ENCODE data around the gene ATP10A.

DNA sequence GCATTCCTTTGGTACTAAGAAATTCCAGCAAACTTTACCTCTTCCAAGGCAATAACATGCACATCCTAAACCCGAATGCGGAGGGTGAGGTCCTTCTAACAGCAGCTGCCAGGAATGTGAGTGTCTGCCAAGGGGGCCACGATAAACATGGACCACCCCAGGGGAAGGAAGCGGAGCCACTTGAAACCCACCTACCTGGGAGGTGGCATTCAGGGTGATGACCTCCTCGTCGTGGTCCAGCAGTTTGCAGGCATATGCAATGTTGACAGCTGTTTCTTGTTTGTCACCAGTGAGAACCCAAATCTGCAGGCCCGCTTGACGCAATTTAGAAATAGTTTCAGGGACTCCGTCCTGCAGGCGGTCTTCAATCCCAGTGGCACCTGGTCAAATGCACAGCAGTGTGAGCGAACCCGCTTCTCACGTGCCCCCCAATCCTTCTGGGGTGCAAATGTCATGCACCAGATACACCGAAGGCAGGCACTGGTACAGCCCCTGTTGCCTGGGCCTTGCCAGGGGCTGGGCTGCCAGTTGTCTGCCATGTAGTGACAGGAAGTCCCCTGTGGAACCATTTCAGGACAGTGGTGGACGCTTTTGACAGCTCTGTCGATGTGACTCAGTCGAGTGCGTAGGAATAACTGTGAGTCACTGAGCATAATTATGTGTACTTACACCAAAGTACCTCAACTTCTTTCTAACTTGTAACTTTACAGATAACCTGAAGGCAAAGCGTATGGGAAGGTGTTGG, 161.2 kb downstream of the ATP10A start:
- TF ChIP-seq POLR2AphosphoS5 (IDR thresholded peaks at IDR 0.05; ENCODE audit: low read depth, low read length) (no peak), TAF1 (IDR thresholded peaks at IDR 0.05; ENCODE audit: low read depth, low read length) (no peak), POLR2A (IDR thresholded peaks at IDR 0.05; ENCODE audit: low read depth, low read length) (no peak)
